ENCODE data around the gene PDK2.

Gene PDK2

DNA sequence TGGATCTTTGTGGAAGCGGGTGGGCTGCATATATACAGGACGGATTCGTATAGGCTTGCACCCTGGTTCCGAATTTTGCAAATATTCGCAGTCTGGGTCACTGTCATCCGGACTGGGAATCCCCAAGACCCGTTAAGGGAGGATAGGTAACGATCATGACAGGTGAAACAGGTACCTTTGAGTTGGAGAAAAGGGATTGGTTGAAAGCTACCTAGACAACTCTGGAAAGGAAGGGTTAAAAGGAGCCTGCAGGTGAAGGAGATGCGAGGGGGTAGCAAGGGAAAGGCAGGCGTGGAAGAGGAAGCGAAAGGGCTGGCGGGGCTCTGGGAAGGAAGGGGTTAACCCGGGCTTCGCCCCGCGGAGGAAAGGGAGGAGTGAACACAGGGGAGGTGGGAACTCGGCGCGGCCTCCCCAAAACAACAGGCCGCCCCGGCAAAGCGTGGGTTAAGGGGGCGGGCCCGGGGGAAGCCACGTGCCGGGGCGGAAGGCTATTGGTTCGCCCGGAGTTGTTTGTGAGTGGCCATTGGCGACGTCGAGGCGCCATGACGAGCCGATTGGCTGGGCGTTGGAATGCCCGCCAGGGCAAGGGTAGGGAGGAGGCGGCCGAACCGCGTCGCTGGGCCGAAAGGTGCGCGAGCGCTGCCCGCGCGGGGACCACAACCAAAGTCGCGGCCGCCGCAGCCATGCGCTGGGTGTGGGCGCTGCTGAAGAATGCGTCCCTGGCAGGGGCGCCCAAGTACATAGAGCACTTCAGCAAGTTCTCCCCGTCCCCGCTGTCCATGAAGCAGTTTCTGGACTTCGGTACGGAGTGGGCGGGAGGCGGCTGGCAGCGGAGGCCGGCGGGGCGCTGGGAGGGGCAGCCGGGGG is at the start of gene PDK2:
Gene PDK2 (plus strand): TSS at position 599 of the 867 bp plus-strand sequence. CDS start 85 bp downstream, at position 684.
- DNase-seq (ENCODE audit: low read depth) = peak; percentile 68
- peak within 1 kb of the TSS; percentile 80 for H3K4me3 ChIP-seq (ENCODE audit: control insufficient read depth, low read depth, low read length)
- no peak for TF ChIP-seq CTCF (IDR thresholded peaks at IDR 0.05; ENCODE audit: control insufficient read depth, insufficient read depth, low read depth, low read length, missing control alignments)

- TF ChIP-seq CTCF (IDR thresholded peaks at IDR 0.05; ENCODE audit: control insufficient read depth, insufficient read depth, low read depth, low read length, missing control alignments) = no peak
- DNase-seq (ENCODE audit: low read depth) = no peak
- no peak overlapping the region for H3K4me3 ChIP-seq (ENCODE audit: control insufficient read depth, low read depth, low read length)
These were observed 49.0 kb upstream of the PDK2 start for GRCh38 chr17:50046179-50046578.

- no peak overlapping the region for H3K4me3 ChIP-seq (ENCODE audit: control insufficient read depth, low read depth, low read length)
- no peak for TF ChIP-seq CTCF (IDR thresholded peaks at IDR 0.05; ENCODE audit: control insufficient read depth, insufficient read depth, low read depth, low read length, missing control alignments)
- no peak for DNase-seq (ENCODE audit: low read depth)
These were observed 48.5 kb upstream of the PDK2 start for GRCh38 chr17:50046667-50047066.

DNA sequence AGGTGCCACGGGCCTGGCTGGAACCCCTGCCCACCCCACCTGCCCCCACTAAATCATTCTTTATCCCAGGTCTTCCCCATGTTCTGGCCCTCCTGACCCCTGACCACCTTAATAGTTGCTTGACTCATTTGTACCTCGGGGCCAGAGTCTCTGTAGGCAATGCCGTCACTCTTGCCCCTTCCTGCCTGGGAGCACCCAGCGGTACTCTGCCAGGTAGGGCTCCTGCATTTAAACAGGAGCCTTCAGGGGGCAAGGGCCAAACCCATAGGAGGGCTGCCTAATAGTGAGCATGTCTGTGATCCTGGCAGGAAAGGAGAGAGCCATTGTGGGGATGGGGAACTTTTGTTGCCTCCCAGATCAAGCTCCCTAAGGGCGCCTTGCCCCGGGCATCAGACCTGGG is 48.1 kb upstream of the PDK2 start:
- no peak overlapping the region for H3K4me3 ChIP-seq (ENCODE audit: control insufficient read depth, low read depth, low read length)
- no peak for DNase-seq (ENCODE audit: low read depth)
- TF ChIP-seq CTCF (IDR thresholded peaks at IDR 0.05; ENCODE audit: control insufficient read depth, insufficient read depth, low read depth, low read length, missing control alignments) = no peak

DNA sequence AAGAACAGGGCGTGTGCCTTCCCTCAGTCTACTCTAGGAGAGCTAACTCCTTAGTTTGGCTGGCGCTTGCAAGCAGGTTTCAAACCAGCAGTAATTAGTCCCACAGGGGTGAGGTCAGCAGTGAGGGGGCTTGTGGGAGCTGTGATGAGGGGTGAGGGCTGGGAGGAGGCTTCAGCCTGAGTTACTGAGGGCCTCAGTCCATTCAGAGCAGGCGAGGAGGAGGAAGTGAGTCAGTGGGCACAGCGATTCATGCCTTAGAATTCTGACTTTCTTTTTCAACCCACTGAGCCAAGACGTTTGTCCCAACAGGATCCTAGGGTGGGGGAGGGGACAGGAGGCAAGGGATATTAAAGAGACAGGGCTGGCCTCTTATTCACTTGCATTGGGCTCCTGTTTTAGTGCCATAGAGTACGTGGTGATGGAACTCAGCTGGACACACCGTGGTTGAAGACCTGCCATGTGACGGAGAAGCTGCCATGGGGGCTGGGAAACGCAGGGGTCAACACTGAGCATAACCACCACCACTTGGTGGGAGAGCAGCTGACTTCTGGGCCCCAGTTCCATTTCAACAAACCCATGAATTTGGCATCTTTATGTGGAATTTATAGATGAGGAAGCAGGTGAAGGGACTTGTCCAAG is 47.5 kb upstream of the PDK2 start:
- no peak overlapping the region for H3K4me3 ChIP-seq (ENCODE audit: control insufficient read depth, low read depth, low read length)
- no peak for DNase-seq (ENCODE audit: low read depth)
- TF ChIP-seq CTCF (IDR thresholded peaks at IDR 0.05; ENCODE audit: control insufficient read depth, insufficient read depth, low read depth, low read length, missing control alignments) = no peak

- no peak for DNase-seq (ENCODE audit: low read depth)
- no peak for TF ChIP-seq CTCF (IDR thresholded peaks at IDR 0.05; ENCODE audit: control insufficient read depth, insufficient read depth, low read depth, low read length, missing control alignments)
- H3K4me3 ChIP-seq (ENCODE audit: control insufficient read depth, low read depth, low read length) = no peak overlapping the region
These were observed 46.9 kb upstream of the PDK2 start for GRCh38 chr17:50048146-50048720.

Data from AG09309 (cell line).